ENCODE results near the gene PPOX. TPM values are rescaled to one million over a fixed set of nuclear protein-coding genes. Genes with fewer than 3 reads are reported as not detected.

Gene PPOX
- total RNA-seq, 2 donors from 2014 or later, result 13.8 to 42.6 TPM

- 75% methylated on average over 10 of the region's 10 CpGs for WGBS
- H3K27me3 ChIP-seq (replicated peaks; ENCODE audit: insufficient read depth), result no peaks in the 10 kb centered on the region
- H3K9me3 ChIP-seq, result no peaks in the 10 kb centered on the region
- TF ChIP-seq POLR2AphosphoS5 (IDR thresholded peaks at IDR 0.05) (no peak), CTCF (IDR thresholded peaks at IDR 0.05) (no peak), POLR2A (IDR thresholded peaks at IDR 0.05) (no peak)
- no peak within 1 kb of the TSS for H3K4me3 ChIP-seq
- intact Hi-C loops (cut with DNase I), result no loop called here
- H3K36me3 ChIP-seq, result peaks cover 8 to 22% of the 10 kb centered on the region in 2 donors
- H3K4me1 ChIP-seq (replicated peaks), result no peaks in the 10 kb centered on the region
- DNase-seq (ENCODE audit: low spot score), result no peak
- H3K27ac ChIP-seq, result no peak within 1 kb of the TSS
These were observed 48.9 kb downstream of the PPOX start, which contains the start of gene FCER1G for GRCh38 chr1:161215076-161215475. TSS of gene FCER1G (plus strand) at chr1:161215295. CDS start at chr1:161215322, 27 bp downstream.

DNA sequence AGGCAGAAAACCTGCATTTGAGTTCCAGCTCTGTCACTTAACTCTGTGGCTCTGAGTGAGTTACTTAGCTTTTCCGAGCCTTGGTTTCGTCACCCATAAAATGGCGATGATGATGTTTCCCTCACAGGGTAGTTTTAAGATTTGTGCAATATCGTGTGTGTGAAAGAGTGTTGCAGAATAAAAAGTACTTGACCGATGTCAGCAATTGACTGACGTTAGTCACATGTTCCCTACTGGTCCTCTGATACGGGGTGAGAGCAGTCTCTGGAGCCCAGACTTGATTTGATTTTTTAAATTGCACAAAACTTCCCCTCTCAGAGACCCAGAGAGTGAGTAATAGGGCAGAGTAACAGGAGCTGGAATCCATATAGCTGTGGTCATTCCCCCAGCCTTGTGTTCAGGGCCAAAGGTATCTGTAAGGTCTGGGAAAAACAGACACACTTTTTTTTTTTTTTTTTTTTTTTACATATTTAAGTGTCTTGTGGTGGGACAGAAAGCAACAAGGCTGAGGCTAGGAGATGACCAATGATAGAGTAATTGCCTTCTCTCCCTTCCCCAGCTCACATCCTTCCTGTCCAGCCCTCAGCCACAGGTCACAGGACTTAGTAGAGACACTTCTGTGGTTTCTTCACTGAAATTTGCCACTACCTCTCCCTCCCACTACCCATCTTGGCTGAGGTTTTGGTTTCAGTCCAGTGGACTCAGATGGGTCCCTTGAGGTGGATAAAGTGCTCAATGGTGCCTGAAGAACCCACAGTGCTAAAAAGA lies 50.9 kb downstream of the PPOX start:
- H3K27me3 ChIP-seq (replicated peaks; ENCODE audit: insufficient read depth), result no peaks in the 10 kb centered on the region
- no peaks in the 10 kb centered on the region for H3K4me1 ChIP-seq (replicated peaks)
- peaks cover 8 to 18% of the 10 kb centered on the region in 2 donors for H3K36me3 ChIP-seq
- DNase-seq (ENCODE audit: low spot score), result no peak
- H3K4me3 ChIP-seq, result no peak overlapping the region
- TF ChIP-seq CTCF (IDR thresholded peaks at IDR 0.05), result no peak
- no peak for TF ChIP-seq POLR2A (IDR thresholded peaks at IDR 0.05)
- no peak for TF ChIP-seq POLR2AphosphoS5 (IDR thresholded peaks at IDR 0.05)
- intact Hi-C loops (cut with DNase I), result no loop called here
- H3K27ac ChIP-seq, result no peak overlapping the region
- no peaks in the 10 kb centered on the region for H3K9me3 ChIP-seq
- 70% methylated on average over 7 of the region's 7 CpGs for WGBS

DNA sequence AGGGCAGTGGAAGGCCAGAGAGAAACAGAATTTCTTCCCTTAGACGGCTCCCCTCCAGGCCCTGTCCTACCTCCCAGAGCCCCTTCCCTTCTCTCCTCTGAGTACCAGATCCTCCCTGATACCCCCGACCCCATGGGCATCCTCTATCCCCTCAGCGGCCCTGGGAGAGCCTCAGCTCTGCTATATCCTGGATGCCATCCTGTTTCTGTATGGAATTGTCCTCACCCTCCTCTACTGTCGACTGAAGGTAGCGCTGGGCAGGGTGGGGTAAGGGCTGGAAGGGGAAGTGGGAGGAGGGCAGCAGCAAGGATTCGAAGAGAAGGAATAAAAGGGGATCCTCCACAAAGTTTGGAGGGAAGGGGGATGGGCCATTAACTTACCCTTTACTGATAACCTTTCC lies 51.6 kb downstream of the PPOX start:
- Histone ChIP-seq H3K27ac (no peak overlapping the region), H3K36me3 (peaks cover 8 to 11% of the 10 kb centered on the region in 2 donors), H3K4me1 (replicated peaks) (no peaks in the 10 kb centered on the region), H3K9me3 (no peaks in the 10 kb centered on the region), H3K4me3 (no peak overlapping the region), H3K27me3 (replicated peaks; ENCODE audit: insufficient read depth) (no peaks in the 10 kb centered on the region)
- no peak for DNase-seq (ENCODE audit: low spot score)
- no peak for TF ChIP-seq POLR2AphosphoS5 (IDR thresholded peaks at IDR 0.05)
- TF ChIP-seq POLR2A (IDR thresholded peaks at IDR 0.05), result no peak
- TF ChIP-seq CTCF (IDR thresholded peaks at IDR 0.05), result no peak
- 73% methylated on average over 6 of the region's 6 CpGs for WGBS
- intact Hi-C loops (cut with DNase I), result no loop called here

- intact Hi-C loops (cut with DNase I), result no loop called here
- 60% methylated on average over 8 of the region's 8 CpGs for WGBS
- TF ChIP-seq POLR2A (IDR thresholded peaks at IDR 0.05), result no peak
- TF ChIP-seq POLR2AphosphoS5 (IDR thresholded peaks at IDR 0.05), result no peak
- TF ChIP-seq CTCF (IDR thresholded peaks at IDR 0.05), result no peak
- no peak for DNase-seq (ENCODE audit: low spot score)
- no peaks in the 10 kb centered on the region for H3K27me3 ChIP-seq (replicated peaks; ENCODE audit: insufficient read depth)
- no peaks in the 10 kb centered on the region for H3K4me1 ChIP-seq (replicated peaks)
- H3K36me3 ChIP-seq, result peaks cover 2 to 4% of the 10 kb centered on the region in 2 donors
- H3K27ac ChIP-seq, result no peak overlapping the region
- no peak overlapping the region for H3K4me3 ChIP-seq
- H3K9me3 ChIP-seq, result no peaks in the 10 kb centered on the region
These were observed 52.3 kb downstream of the PPOX start for GRCh38 chr1:161218301-161219077.

Measured in prostate gland (tissue), 2 donors.